H9 (cell line): ENCODE results near the gene BCL11B. TPM values are rescaled to one million over a fixed set of nuclear protein-coding genes. Genes with fewer than 3 reads are reported as not detected.

Experiments used
- DNase-seq: peaks from one replicate; pipeline ENCODE4 v3.0.0-alpha.2; 2017
- H2AFZ ChIP-seq: one replicate; pipeline ENCODE4 v1.6.1; 2013; ENCODE audit warnings: mild to moderate bottlenecking, low read length, control low read depth, moderate library complexity
- H2AK5ac ChIP-seq: 2 replicates; pipeline ENCODE4 v1.6.1; 2013; ENCODE audit warnings: low read length, control low read depth, mixed read lengths; ENCODE audit not compliant: insufficient read length
- H2BK120ac ChIP-seq: one replicate; pipeline ENCODE4 v1.6.1; 2013; ENCODE audit warnings: low read depth, mild to moderate bottlenecking, low read length, control low read depth, inconsistent platforms; ENCODE audit not compliant: poor library complexity, severe bottlenecking
- H2BK12ac ChIP-seq: 2 replicates; pipeline ENCODE4 v1.6.1; 2013; ENCODE audit warnings: low read length, control low read depth, mixed read lengths, low read depth; ENCODE audit not compliant: insufficient read length
- H2BK15ac ChIP-seq: 2 replicates; pipeline ENCODE4 v1.6.1; 2013; ENCODE audit warnings: low read depth, low read length, control low read depth
- H2BK20ac ChIP-seq: one replicate; pipeline ENCODE4 v1.6.1; 2013; ENCODE audit warnings: low read depth, mild to moderate bottlenecking, low read length, control low read depth, inconsistent platforms; ENCODE audit not compliant: poor library complexity, severe bottlenecking
- H2BK5ac ChIP-seq: 2 replicates; pipeline ENCODE4 v1.6.1; 2013; ENCODE audit warnings: low read length, control low read depth, mixed read lengths; ENCODE audit not compliant: insufficient read length
- H3K14ac ChIP-seq: 2 replicates; pipeline ENCODE4 v1.6.1; 2013; ENCODE audit warnings: low read length, control low read depth; ENCODE audit not compliant: insufficient read depth
- H3K18ac ChIP-seq: 2 replicates; pipeline ENCODE4 v1.6.1; 2013; ENCODE audit warnings: low read depth, mild to moderate bottlenecking, mixed read lengths, low read length, control low read depth; ENCODE audit not compliant: insufficient read length
- H3K23ac ChIP-seq: 2 replicates; pipeline ENCODE4 v1.6.1; 2013; ENCODE audit warnings: low read length, control low read depth, mixed read lengths, low read depth; ENCODE audit not compliant: insufficient read length
- H3K23me2 ChIP-seq: 2 replicates; pipeline ENCODE4 v1.6.1; 2013; ENCODE audit warnings: low read depth, mild to moderate bottlenecking, mixed read lengths, low read length, control low read depth; ENCODE audit not compliant: insufficient read length, poor library complexity, severe bottlenecking
- H3K27ac ChIP-seq: 2 replicates; pipeline ENCODE4 v1.5.1; 2013; ENCODE audit warnings: low read length, control low read depth, mixed read lengths, low read depth; ENCODE audit not compliant: insufficient read length
- H3K27me3 ChIP-seq: 2 replicates; pipeline ENCODE4 v1.6.1; 2013; ENCODE audit warnings: low read length, control low read depth, inconsistent platforms; ENCODE audit not compliant: insufficient read depth
- H3K4ac ChIP-seq: 2 replicates; pipeline ENCODE4 v1.6.1; 2013; ENCODE audit warnings: low read depth, mild to moderate bottlenecking, control low read depth, inconsistent platforms, low read length, moderate library complexity
- H3K4me1 ChIP-seq: 2 replicates; pipeline ENCODE4 v1.6.1; 2013; ENCODE audit warnings: low read length, control low read depth, inconsistent platforms; ENCODE audit not compliant: insufficient read depth
- H3K4me2 ChIP-seq: 2 replicates; pipeline ENCODE4 v1.6.1; 2013; ENCODE audit warnings: low read length, control low read depth, mixed read lengths; ENCODE audit not compliant: insufficient read length, insufficient read depth
- H3K56ac ChIP-seq: 2 replicates; pipeline ENCODE4 v1.6.1; 2013; ENCODE audit warnings: low read depth, mild to moderate bottlenecking, mixed read lengths, low read length, control low read depth; ENCODE audit not compliant: insufficient read length
- H3K79me1 ChIP-seq: 2 replicates; pipeline ENCODE4 v1.6.1; 2013; ENCODE audit warnings: low read depth, mild to moderate bottlenecking, moderate library complexity, low read length, control low read depth, inconsistent platforms; ENCODE audit not compliant: insufficient read depth, poor library complexity, severe bottlenecking
- H3K79me2 ChIP-seq: 2 replicates; pipeline ENCODE4 v1.6.1; 2013; ENCODE audit warnings: low read length, control low read depth, inconsistent platforms; ENCODE audit not compliant: insufficient read depth
- H3K9ac ChIP-seq: 2 replicates; pipeline ENCODE4 v1.6.1; 2013; ENCODE audit warnings: low read length, control low read depth, mixed read lengths; ENCODE audit not compliant: insufficient read length; ENCODE audit errors: extremely low read depth
- H3K9me3 ChIP-seq: one replicate; pipeline ENCODE4 v1.6.1; 2013; ENCODE audit warnings: low read depth, low read length, inconsistent platforms; ENCODE audit not compliant: control insufficient read depth
- H3T11ph ChIP-seq: one replicate; pipeline ENCODE4 v1.6.1; 2013; ENCODE audit warnings: mild to moderate bottlenecking, low read length, control low read depth, inconsistent platforms
- H4K20me1 ChIP-seq: one replicate; pipeline ENCODE4 v1.6.1; 2013; ENCODE audit not compliant: control insufficient read depth, insufficient read length, insufficient read depth
- H4K5ac ChIP-seq: 2 replicates; pipeline ENCODE4 v1.6.1; 2013; ENCODE audit warnings: low read depth, mild to moderate bottlenecking, mixed read lengths, low read length, control low read depth; ENCODE audit not compliant: insufficient read length
- H4K8ac ChIP-seq: replicated peaks from 2 replicates; pipeline ENCODE4 v1.6.1; 2013; ENCODE audit warnings: low read length, control low read depth, mixed read lengths, low read depth; ENCODE audit not compliant: insufficient read length
- H4K91ac ChIP-seq: 2 replicates; pipeline ENCODE4 v1.6.1; 2013; ENCODE audit warnings: low read depth, mild to moderate bottlenecking, moderate library complexity, mixed read lengths, low read length, control low read depth; ENCODE audit not compliant: insufficient read length
- H3K27ac Mint-ChIP-seq, 3 experiments: 2 replicates in 2 of 3; 3 replicates in 1 of 3; pipeline ENCODE4 v1.8.0; 2020 to 2021; ENCODE audit warnings: mixed read lengths in 3 of 3, mild to moderate bottlenecking in 1 of 3, moderate library complexity in 1 of 3
- H3K27me3 Mint-ChIP-seq: 2 replicates; pipeline ENCODE4 v1.8.0; 2021; ENCODE audit warnings: low read depth, mild to moderate bottlenecking, moderate library complexity, mixed read lengths
- H3K36me3 Mint-ChIP-seq, 3 experiments: 2 replicates in 2 of 3; 3 replicates in 1 of 3; pipeline ENCODE4 v1.8.0; 2020 to 2021; ENCODE audit warnings: low read depth in 3 of 3, mixed read lengths in 3 of 3; ENCODE audit not compliant: insufficient read depth in 1 of 3
- H3K4me1 Mint-ChIP-seq, 2 experiments: 2 replicates each; pipeline ENCODE4 v1.8.0; 2020; ENCODE audit warnings: mixed read lengths in 2 of 2
- H3K4me3 Mint-ChIP-seq, 2 experiments: 2 replicates in 1 of 2; 3 replicates in 1 of 2; pipeline ENCODE4 v1.8.0; 2020 to 2021; ENCODE audit warnings: mild to moderate bottlenecking in 2 of 2, mixed read lengths in 2 of 2, moderate library complexity in 1 of 2
- H3K9me3 Mint-ChIP-seq, 2 experiments: 2 replicates in 1 of 2; 3 replicates in 1 of 2; pipeline ENCODE4 v1.8.0; 2020; ENCODE audit warnings: mild to moderate bottlenecking in 2 of 2, mixed read lengths in 2 of 2, moderate library complexity in 1 of 2
- WGBS: extraction: QIAGEN DNeasy Blood & Tissue Kit; methylation state at CpG from one replicate; pipeline ENCODE4 v1.1.7; 2013; ENCODE audit warnings: missing lambda C conversion rate, low lambda C conversion rate, mixed read lengths; ENCODE audit not compliant: insufficient read length; ENCODE audit errors: extremely low coverage; 5-methylcytosine and 5-hydroxymethylcytosine counted together
- total RNA-seq: library from RNA; stranded (reverse); gene quantifications from 2 replicates; pipeline ENCODE4 v1.2.1, GENCODE V29; 2021
- TF ChIP-seq, protein P1 (sequence below): fragments of 200-600 bp; sonication (generic); conservative IDR thresholded peaks from 3 replicates; pipeline ENCODE4 v1.8.0; 2021; ENCODE audit warnings: antibody characterized with exemption, mild to moderate bottlenecking

Gene BCL11B
- total RNA-seq, 1 experiment from 2014 or later = 4.9 TPM

DNA sequence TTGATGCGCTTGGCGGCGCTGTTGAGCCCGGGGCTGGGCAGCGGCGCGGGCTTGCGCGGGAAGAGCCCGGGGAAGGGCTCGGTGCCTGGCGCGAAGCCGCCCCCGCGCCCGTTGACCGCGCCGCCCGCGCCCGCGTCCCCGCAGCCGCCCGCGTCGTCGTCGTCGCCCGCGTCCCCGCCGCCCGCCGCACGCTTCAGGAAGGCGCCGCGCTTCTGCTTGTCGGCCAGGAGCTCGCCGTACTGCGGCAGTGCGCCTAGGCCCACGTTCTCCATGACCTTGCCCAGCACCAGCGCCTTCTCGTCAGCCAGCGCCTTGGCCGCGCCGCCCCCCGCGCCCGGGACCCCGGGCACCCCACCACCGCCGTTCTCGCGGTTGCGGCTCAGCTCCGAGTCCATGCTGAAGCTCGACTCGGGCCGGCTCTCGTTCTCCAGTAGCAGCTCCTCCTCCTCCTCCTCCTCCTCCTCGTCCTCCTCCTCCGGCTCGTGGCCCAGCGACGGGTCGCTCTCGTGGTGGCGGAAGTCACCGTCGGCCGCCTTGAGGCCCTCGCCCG is 97.2 kb downstream of the BCL11B start:
- H2BK120ac ChIP-seq = no peak overlapping the region
- no peaks in the 10 kb centered on the region for H3K79me2 ChIP-seq
- no peak overlapping the region for H3K27ac ChIP-seq
- H3K27ac Mint-ChIP-seq = no peak overlapping the region
- H2BK12ac ChIP-seq = no peak overlapping the region
- H3K9ac ChIP-seq = no peak overlapping the region
- no peak overlapping the region for H2BK15ac ChIP-seq
- no peaks in the 10 kb centered on the region for H3K9me3 ChIP-seq
- no peak overlapping the region for H2AFZ ChIP-seq
- no peak overlapping the region for H4K8ac ChIP-seq
- H3K36me3 Mint-ChIP-seq = peaks cover 0 to 7% (median 4%) of the 10 kb centered on the region in 3 experiments; a peak in 3 of 7 replicates
- no peak overlapping the region for H3K4me3 Mint-ChIP-seq
- H3K27me3 ChIP-seq = no peaks in the 10 kb centered on the region
- peaks cover 15 to 22% of the 10 kb centered on the region in 2 experiments for H3K4me1 Mint-ChIP-seq
- H3K9me3 Mint-ChIP-seq = no peaks in the 10 kb centered on the region
- no peak for DNase-seq
- TF ChIP-seq, protein P1, sequence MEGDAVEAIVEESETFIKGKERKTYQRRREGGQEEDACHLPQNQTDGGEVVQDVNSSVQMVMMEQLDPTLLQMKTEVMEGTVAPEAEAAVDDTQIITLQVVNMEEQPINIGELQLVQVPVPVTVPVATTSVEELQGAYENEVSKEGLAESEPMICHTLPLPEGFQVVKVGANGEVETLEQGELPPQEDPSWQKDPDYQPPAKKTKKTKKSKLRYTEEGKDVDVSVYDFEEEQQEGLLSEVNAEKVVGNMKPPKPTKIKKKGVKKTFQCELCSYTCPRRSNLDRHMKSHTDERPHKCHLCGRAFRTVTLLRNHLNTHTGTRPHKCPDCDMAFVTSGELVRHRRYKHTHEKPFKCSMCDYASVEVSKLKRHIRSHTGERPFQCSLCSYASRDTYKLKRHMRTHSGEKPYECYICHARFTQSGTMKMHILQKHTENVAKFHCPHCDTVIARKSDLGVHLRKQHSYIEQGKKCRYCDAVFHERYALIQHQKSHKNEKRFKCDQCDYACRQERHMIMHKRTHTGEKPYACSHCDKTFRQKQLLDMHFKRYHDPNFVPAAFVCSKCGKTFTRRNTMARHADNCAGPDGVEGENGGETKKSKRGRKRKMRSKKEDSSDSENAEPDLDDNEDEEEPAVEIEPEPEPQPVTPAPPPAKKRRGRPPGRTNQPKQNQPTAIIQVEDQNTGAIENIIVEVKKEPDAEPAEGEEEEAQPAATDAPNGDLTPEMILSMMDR = no peak
- no peak overlapping the region for H3K18ac ChIP-seq
- H3K14ac ChIP-seq = no peak overlapping the region
- H2BK5ac ChIP-seq = no peak overlapping the region
- H4K5ac ChIP-seq = no peak overlapping the region
- no peaks in the 10 kb centered on the region for H3K79me1 ChIP-seq
- no peak overlapping the region for H2BK20ac ChIP-seq
- H2AK5ac ChIP-seq = no peak overlapping the region
- H3K4me1 ChIP-seq = no peaks in the 10 kb centered on the region
- no peak overlapping the region for H4K91ac ChIP-seq
- H3K27me3 Mint-ChIP-seq = no peaks in the 10 kb centered on the region
- H3T11ph ChIP-seq = no peak overlapping the region
- no peak overlapping the region for H3K56ac ChIP-seq
- H3K4ac ChIP-seq = no peak overlapping the region
- H3K23me2 ChIP-seq = no peaks in the 10 kb centered on the region
- no peak overlapping the region for H3K23ac ChIP-seq
- no CpG with 5 or more reads among the region's 81 CpGs for WGBS
- H3K4me2 ChIP-seq = no peak overlapping the region
- no peaks in the 10 kb centered on the region for H4K20me1 ChIP-seq
